ENCODE data around the gene DCAF17.
"Not testable (repeated sequence)": the region's sequence is repeated elsewhere in the genome, so short reads cannot be mapped to it uniquely, and the experiment has no call there.

DCAF17 gene

GRCh38 chr2:171515672-171516298 lies 81.8 kb downstream of the DCAF17 start:
- DNase-seq: no peak

GRCh38 chr2:171516793-171517192 lies 82.8 kb downstream of the DCAF17 start:
- DNase-seq: no peak

GRCh38 chr2:171520471-171520870 lies 86.4 kb downstream of the DCAF17 start:
- DNase-seq: no peak

- no peak for DNase-seq
These were observed 87.5 kb downstream of the DCAF17 start for GRCh38 chr2:171521361-171522051.

- DNase-seq: no peak
These were observed 88.2 kb downstream of the DCAF17 start, which contains the start of gene CYBRD1 for GRCh38 chr2:171522052-171522787. Gene CYBRD1, plus strand, starts transcription at chr2:171522474. Its CDS starts 72 bp downstream, at chr2:171522546.

- no peak for DNase-seq
These were observed 88.7 kb downstream of the DCAF17 start for GRCh38 chr2:171522788-171523087.

GRCh38 chr2:171523088-171524017 lies 89.3 kb downstream of the DCAF17 start:
- peak; percentile 22 for DNase-seq

- no peak for DNase-seq
These were observed 90.0 kb downstream of the DCAF17 start for GRCh38 chr2:171524018-171524401.

GRCh38 chr2:171529914-171530313 lies 95.9 kb downstream of the DCAF17 start:
- DNase-seq: no peak

GRCh38 chr2:171530378-171530777 lies 96.4 kb downstream of the DCAF17 start:
- DNase-seq: no peak

GRCh38 chr2:171530859-171531258 lies 96.8 kb downstream of the DCAF17 start:
- DNase-seq: not testable (repeated sequence)

GRCh38 chr2:171531291-171531690 lies 97.3 kb downstream of the DCAF17 start:
- DNase-seq: no peak

GRCh38 chr2:171531836-171532450 lies 97.9 kb downstream of the DCAF17 start:
- DNase-seq: no peak

- DNase-seq: no peak
These were observed 99.3 kb downstream of the DCAF17 start for GRCh38 chr2:171533331-171533730.
